Uterus (tissue), 2 donors: Measurements from ENCODE around the gene NPAT.

Experiments used
- CTCF ChIP-seq, 4 experiments: fragments of 200-600 bp in 2 of 4; fragments of 450-650 bp in 2 of 4; sonication (generic) in 2 of 4; IDR thresholded peaks; one replicate each; pipeline ENCODE4 v1.5.1; 2016 to 2019; ENCODE audit warnings: antibody characterized with exemption in 4 of 4, mild to moderate bottlenecking in 2 of 4, moderate library complexity in 1 of 4
- POLR2A ChIP-seq, 2 donors: fragments of 450-650 bp; IDR thresholded peaks; one replicate each; pipeline ENCODE4 v1.6.1; 2016; ENCODE audit warnings: antibody characterized with exemption in 2 of 2, mild to moderate bottlenecking in 1 of 2, moderate library complexity in 1 of 2

- TF ChIP-seq CTCF (IDR thresholded peaks at IDR 0.05) (no peak), POLR2A (IDR thresholded peaks at IDR 0.05) (no peak)
Measured at GRCh38 chr11:108131993-108132392, 90.4 kb downstream of the NPAT start.
